GM19324 (cell line): ENCODE data around the gene WIPF2.

ENCODE experiments used
- ATAC-seq: cut with Tn5 transposase; IDR thresholded peaks from one replicate; pipeline ENCODE4 v1.9.1; 2021; ENCODE audit warnings: mild to moderate bottlenecking, moderate library complexity; ENCODE audit not compliant: unreplicated experiment, low FRiP score

Gene WIPF2

GRCh38 chr17:40312131-40312731, 93.1 kb downstream of the WIPF2 start:
- ATAC-seq = no peak

GRCh38 chr17:40312893-40313667, 94.0 kb downstream of the WIPF2 start:
- ATAC-seq = no peak

GRCh38 chr17:40313668-40314583, 94.8 kb downstream of the WIPF2 start:
- ATAC-seq = no peak

GRCh38 chr17:40314584-40314956, 95.5 kb downstream of the WIPF2 start:
- no peak for ATAC-seq

GRCh38 chr17:40315206-40315605, 96.1 kb downstream of the WIPF2 start:
- ATAC-seq = no peak

- no peak for ATAC-seq
Measured at GRCh38 chr17:40315678-40316570, 96.8 kb downstream of the WIPF2 start.

GRCh38 chr17:40316571-40317344, 97.7 kb downstream of the WIPF2 start:
- no peak for ATAC-seq

- no peak for ATAC-seq
Measured at GRCh38 chr17:40317345-40317873, 98.3 kb downstream of the WIPF2 start.

- ATAC-seq = peak; percentile 62
Measured at GRCh38 chr17:40317880-40318829, 99.1 kb downstream of the WIPF2 start.

- no peak for ATAC-seq
Measured at GRCh38 chr17:40318830-40319391, 99.8 kb downstream of the WIPF2 start.

- ATAC-seq = no peak
Measured at GRCh38 chr17:40319651-40320540, 100.8 kb downstream of the WIPF2 start.

- no peak for ATAC-seq
Measured at GRCh38 chr17:40320756-40321523, 101.8 kb downstream of the WIPF2 start.

GRCh38 chr17:40321524-40321929, 102.4 kb downstream of the WIPF2 start:
- no peak for ATAC-seq

- no peak for ATAC-seq
Measured at GRCh38 chr17:40321961-40322357, 102.9 kb downstream of the WIPF2 start.

GRCh38 chr17:40322358-40323315, 103.5 kb downstream of the WIPF2 start:
- ATAC-seq = peak; percentile 31
